ENCODE measurements around the gene REXO4. TPM values are rescaled to one million over a fixed set of nuclear protein-coding genes. Genes with fewer than 3 reads are reported as not detected.

The REXO4 gene
- total RNA-seq, 2 experiments from 2014 or later, result 35.7 to 45.5 TPM

DNA sequence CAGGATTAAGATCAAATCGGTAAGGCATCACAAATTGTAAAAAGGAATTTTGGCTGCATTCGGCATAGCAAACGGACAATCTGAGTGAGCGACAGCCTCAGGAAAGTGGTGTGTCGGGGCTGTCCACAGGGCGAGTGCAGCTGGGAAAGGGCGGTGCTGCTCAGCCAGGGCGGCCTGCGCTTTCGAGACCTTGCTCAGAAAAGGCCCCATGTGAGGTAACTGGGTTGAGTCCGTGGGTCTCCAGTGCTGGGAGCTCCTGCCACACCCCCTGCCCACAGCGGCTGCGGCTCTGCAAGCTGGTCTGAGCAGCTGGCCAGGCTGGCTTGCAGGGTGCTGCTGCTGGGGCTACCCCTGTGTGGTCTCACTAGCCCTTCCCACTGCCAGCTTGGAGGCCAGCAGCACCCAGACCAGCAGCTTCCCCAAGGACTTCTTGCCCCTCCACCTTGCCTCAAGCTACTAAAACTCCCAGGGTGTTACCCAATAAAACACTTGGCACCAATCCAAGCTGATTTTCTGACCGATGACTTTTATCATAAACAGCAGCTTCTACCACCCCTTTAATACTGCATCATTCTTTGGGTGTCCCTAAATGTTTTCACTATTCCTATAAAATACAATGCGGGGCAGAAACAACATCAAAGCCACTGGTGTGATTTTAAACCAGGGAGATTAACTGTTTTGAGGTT is 55.3 kb downstream of the REXO4 start:
- intact Hi-C loops (cut with micrococcal nuclease; ENCODE audit: unreplicated experiment), result no loop called here
- Histone ChIP-seq H3K27ac (ENCODE audit: low read depth, low read length, poor library complexity, severe bottlenecking) (no peak overlapping the region), H4K20me1 (ENCODE audit: insufficient read depth, low read length) (no peaks in the 10 kb centered on the region), H2AFZ (ENCODE audit: low read length) (no peak overlapping the region), H3K9me3 (ENCODE audit: low read length) (no peaks in the 10 kb centered on the region), H3K4me2 (ENCODE audit: low read length) (no peak overlapping the region), H3K4me3 (ENCODE audit: low read depth, low read length, poor library complexity, severe bottlenecking) (no peak overlapping the region), H3K4me1 (ENCODE audit: insufficient read depth, low read length, poor library complexity, severe bottlenecking) (peaks cover 5% of the 10 kb centered on the region), H3K9me2 (ENCODE audit: insufficient read depth, low read length) (no peaks in the 10 kb centered on the region), H3K36me3 (ENCODE audit: insufficient read depth, low read length) (peaks cover 90% of the 10 kb centered on the region), H3K79me2 (ENCODE audit: insufficient read depth, low read depth, low read length) (no peaks in the 10 kb centered on the region)
- TF ChIP-seq EZH2phosphoT487 (IDR thresholded peaks at IDR 0.05; ENCODE audit: borderline replicate concordance, low read depth, low read length), result no peak
- TF ChIP-seq, protein P1, sequence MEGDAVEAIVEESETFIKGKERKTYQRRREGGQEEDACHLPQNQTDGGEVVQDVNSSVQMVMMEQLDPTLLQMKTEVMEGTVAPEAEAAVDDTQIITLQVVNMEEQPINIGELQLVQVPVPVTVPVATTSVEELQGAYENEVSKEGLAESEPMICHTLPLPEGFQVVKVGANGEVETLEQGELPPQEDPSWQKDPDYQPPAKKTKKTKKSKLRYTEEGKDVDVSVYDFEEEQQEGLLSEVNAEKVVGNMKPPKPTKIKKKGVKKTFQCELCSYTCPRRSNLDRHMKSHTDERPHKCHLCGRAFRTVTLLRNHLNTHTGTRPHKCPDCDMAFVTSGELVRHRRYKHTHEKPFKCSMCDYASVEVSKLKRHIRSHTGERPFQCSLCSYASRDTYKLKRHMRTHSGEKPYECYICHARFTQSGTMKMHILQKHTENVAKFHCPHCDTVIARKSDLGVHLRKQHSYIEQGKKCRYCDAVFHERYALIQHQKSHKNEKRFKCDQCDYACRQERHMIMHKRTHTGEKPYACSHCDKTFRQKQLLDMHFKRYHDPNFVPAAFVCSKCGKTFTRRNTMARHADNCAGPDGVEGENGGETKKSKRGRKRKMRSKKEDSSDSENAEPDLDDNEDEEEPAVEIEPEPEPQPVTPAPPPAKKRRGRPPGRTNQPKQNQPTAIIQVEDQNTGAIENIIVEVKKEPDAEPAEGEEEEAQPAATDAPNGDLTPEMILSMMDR (conservative IDR thresholded peaks at IDR 0.05; ENCODE audit: low read length), result no peak
- ChIA-PET CTCF (ENCODE audit: unreplicated experiment) (interaction anchor here (0.7 kb wide), 1 partner anchor 8 kb away, joined by 3 read pairs; no protein-coding TSS in a partner anchor), POLR2A (no interaction called here)
- no peak for DNase-seq (ENCODE audit: low spot score)
- BruUV-seq (replicated peaks), result TSS peak; percentile 63

DNA sequence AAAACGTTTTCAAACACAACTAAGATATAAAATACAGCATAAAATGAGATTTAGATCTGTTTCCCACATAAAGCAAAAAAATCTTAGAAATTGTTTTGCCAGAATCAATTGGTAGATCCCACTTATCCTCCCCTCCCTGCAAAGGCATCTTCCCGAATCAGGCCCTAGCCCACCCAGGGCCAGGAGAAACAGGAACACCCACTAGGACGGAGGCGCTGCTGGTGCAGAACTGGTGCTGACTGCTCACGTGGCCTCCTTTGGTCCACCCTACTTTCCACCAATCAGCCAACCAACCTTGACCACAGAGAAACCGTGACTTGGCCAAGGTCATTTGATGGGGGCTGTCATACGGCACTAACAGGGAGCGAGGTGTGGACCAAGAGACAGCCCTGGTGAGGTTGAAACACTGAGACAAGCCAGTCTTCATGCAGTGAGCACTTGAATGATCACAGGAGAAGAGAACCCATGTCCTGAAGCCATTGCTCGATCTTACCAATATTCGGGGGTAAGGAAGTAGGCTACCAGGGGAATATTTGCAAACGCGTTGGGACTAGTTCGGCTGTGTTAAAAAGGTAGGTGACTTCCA is 56.2 kb downstream of the REXO4 start:
- ChIA-PET POLR2A (no interaction called here), CTCF (ENCODE audit: unreplicated experiment) (no interaction called here)
- H3K79me2 ChIP-seq (ENCODE audit: insufficient read depth, low read depth, low read length), result no peaks in the 10 kb centered on the region
- TF ChIP-seq, protein P1 (conservative IDR thresholded peaks at IDR 0.05; ENCODE audit: low read length), result no peak
- TF ChIP-seq EZH2phosphoT487 (IDR thresholded peaks at IDR 0.05; ENCODE audit: borderline replicate concordance, low read depth, low read length), result no peak
- H3K4me2 ChIP-seq (ENCODE audit: low read length), result no peak overlapping the region
- no peaks in the 10 kb centered on the region for H3K9me3 ChIP-seq (ENCODE audit: low read length)
- peaks cover 10% of the 10 kb centered on the region for H3K4me1 ChIP-seq (ENCODE audit: insufficient read depth, low read length, poor library complexity, severe bottlenecking)
- no peaks in the 10 kb centered on the region for H3K9me2 ChIP-seq (ENCODE audit: insufficient read depth, low read length)
- no peak overlapping the region for H3K4me3 ChIP-seq (ENCODE audit: low read depth, low read length, poor library complexity, severe bottlenecking)
- no peak for DNase-seq (ENCODE audit: low spot score)
- no peak overlapping the region for H3K27ac ChIP-seq (ENCODE audit: low read depth, low read length, poor library complexity, severe bottlenecking)
- intact Hi-C loops (cut with micrococcal nuclease; ENCODE audit: unreplicated experiment), result no loop called here
- BruUV-seq (replicated peaks), result no TSS peak
- H4K20me1 ChIP-seq (ENCODE audit: insufficient read depth, low read length), result no peaks in the 10 kb centered on the region
- H2AFZ ChIP-seq (ENCODE audit: low read length), result no peak overlapping the region
- peaks cover 81% of the 10 kb centered on the region for H3K36me3 ChIP-seq (ENCODE audit: insufficient read depth, low read length)
